ENCODE measurements around the gene EMSY.

GRCh38 chr11:76419896-76420295 lies 24.9 kb upstream of the EMSY start:
- TF ChIP-seq CTCF (IDR thresholded peaks at IDR 0.05; ENCODE audit: insufficient read depth, low read depth, low read length), result peak; percentile 8
- TF ChIP-seq EZH2 (IDR thresholded peaks at IDR 0.05; ENCODE audit: insufficient read depth, low read length), result no peak
